WTC11 (cell line): Measurements from ENCODE around the gene DCP1A. TPM values are rescaled to one million over a fixed set of nuclear protein-coding genes. Genes with fewer than 3 reads are reported as not detected.

Experiments
- ATAC-seq: fragments of 200-7000 bp; cut with Tn5 transposase; 2 replicates; pipeline ENCODE4 v1.10.0; 2021; ENCODE audit warnings: mild to moderate bottlenecking, moderate library complexity
- CTCF ChIA-PET: fragments of 300-600 bp; sonication (Branson Sonifier 250); formaldehyde crosslinking; loops from one replicate; lab custom pipeline; 2021; ENCODE audit warnings: antibody characterized with exemption; lab: Charles Lee
- POLR2A ChIA-PET: fragments of 350-600 bp; sonication (Branson Sonifier 250); formaldehyde crosslinking; loops from one replicate; lab custom pipeline; 2021; ENCODE audit warnings: antibody characterized with exemption; lab: Charles Lee
- DNase-seq: peaks from one replicate; pipeline ENCODE4 v3.0.0; 2021; ENCODE audit warnings: low spot score
- H3K27ac Mint-ChIP-seq: 2 replicates; pipeline ENCODE4 v1.8.0; 2021; ENCODE audit warnings: mixed read lengths
- H3K27me3 Mint-ChIP-seq: 2 replicates; pipeline ENCODE4 v1.8.0; 2021; ENCODE audit warnings: low read depth, mild to moderate bottlenecking, moderate library complexity, mixed read lengths
- H3K36me3 Mint-ChIP-seq: 2 replicates; pipeline ENCODE4 v1.8.0; 2021; ENCODE audit warnings: mixed read lengths
- H3K4me1 Mint-ChIP-seq: 2 replicates; pipeline ENCODE4 v1.8.0; 2022; ENCODE audit warnings: mixed read lengths
- H3K4me3 Mint-ChIP-seq: 2 replicates; pipeline ENCODE4 v1.8.0; 2021; ENCODE audit warnings: mild to moderate bottlenecking, moderate library complexity, mixed read lengths
- H3K9me3 Mint-ChIP-seq: 2 replicates; pipeline ENCODE4 v1.8.0; 2021; ENCODE audit warnings: mixed read lengths
- CBFB ChIP-seq: sonication (generic); formaldehyde crosslinking; IDR thresholded peaks from 2 replicates; pipeline ENCODE4 v1.8.1; 2022; ENCODE audit warnings: mild to moderate bottlenecking, low read depth, missing genetic modification reagents
- CTCF ChIP-seq: fragments of 200-600 bp; IDR thresholded peaks from 2 replicates; pipeline ENCODE4 v1.8.0; 2022; ENCODE audit warnings: antibody characterized with exemption
- EMX1 ChIP-seq: fragments of 250-450 bp; sonication (Bioruptor Pico); IDR thresholded peaks from 2 replicates; pipeline ENCODE4 v1.8.0; 2021; ENCODE audit warnings: mild to moderate bottlenecking
- FOXK1 ChIP-seq: sonication (generic); formaldehyde crosslinking; IDR thresholded peaks from 2 replicates; pipeline ENCODE4 v1.8.0; 2022; ENCODE audit warnings: mild to moderate bottlenecking, moderate library complexity, missing genetic modification reagents
- GABPB1 ChIP-seq: sonication (generic); formaldehyde crosslinking; IDR thresholded peaks from 2 replicates; pipeline ENCODE4 v1.8.1; 2023; ENCODE audit warnings: mild to moderate bottlenecking, missing genetic modification reagents
- GTF2I ChIP-seq: fragments of 250-450 bp; sonication (Bioruptor Pico); conservative IDR thresholded peaks from 2 replicates; pipeline ENCODE4 v1.4.0; 2021; ENCODE audit warnings: mild to moderate bottlenecking
- HMGA2 ChIP-seq: fragments of 250-450 bp; sonication (Bioruptor Pico); IDR thresholded peaks from 2 replicates; pipeline ENCODE4 v1.4.0; 2021; ENCODE audit warnings: mild to moderate bottlenecking, moderate library complexity
- JAZF1 ChIP-seq: fragments of 250-450 bp; sonication (Bioruptor Pico); IDR thresholded peaks from 2 replicates; pipeline ENCODE4 v1.9.0; 2021; ENCODE audit warnings: moderate library complexity, mild to moderate bottlenecking, inconsistent platforms
- MLX ChIP-seq: sonication (generic); formaldehyde crosslinking; IDR thresholded peaks from 2 replicates; pipeline ENCODE4 v1.8.1; 2023; ENCODE audit warnings: mild to moderate bottlenecking, missing genetic modification reagents, moderate library complexity
- NFE2L1 ChIP-seq: sonication (generic); formaldehyde crosslinking; IDR thresholded peaks from 2 replicates; pipeline ENCODE4 v1.8.1; 2023; ENCODE audit warnings: missing genetic modification reagents
- NFYB ChIP-seq: sonication (generic); formaldehyde crosslinking; conservative IDR thresholded peaks from 2 replicates; pipeline ENCODE4 v1.8.0; 2022; ENCODE audit warnings: low read depth, missing genetic modification reagents
- PRDM15 ChIP-seq: sonication (generic); formaldehyde crosslinking; IDR thresholded peaks from 2 replicates; pipeline ENCODE4 v1.8.0; 2022; ENCODE audit warnings: missing genetic modification reagents
- SMAD3 ChIP-seq: sonication (generic); formaldehyde crosslinking; IDR thresholded peaks from 2 replicates; pipeline ENCODE4 v1.8.0; 2022; ENCODE audit warnings: missing genetic modification reagents, mild to moderate bottlenecking, borderline replicate concordance
- STAT6 ChIP-seq: sonication (generic); formaldehyde crosslinking; conservative IDR thresholded peaks from 2 replicates; pipeline ENCODE4 v1.8.1; 2023; ENCODE audit warnings: mild to moderate bottlenecking, low read depth, missing genetic modification reagents, moderate library complexity
- TCF7 ChIP-seq: sonication (generic); formaldehyde crosslinking; IDR thresholded peaks from 2 replicates; pipeline ENCODE4 v1.8.0; 2022; ENCODE audit warnings: mild to moderate bottlenecking, low read depth, missing genetic modification reagents, moderate library complexity
- TP53 ChIP-seq: sonication (generic); formaldehyde crosslinking; IDR thresholded peaks from 2 replicates; pipeline ENCODE4 v1.8.1; 2023; ENCODE audit warnings: mild to moderate bottlenecking, missing genetic modification reagents
- ZNF138 ChIP-seq: sonication (generic); formaldehyde crosslinking; conservative IDR thresholded peaks from 2 replicates; pipeline ENCODE4 v1.8.1; 2022; ENCODE audit warnings: mild to moderate bottlenecking, moderate library complexity, missing genetic modification reagents
- ZNF281 ChIP-seq: sonication (generic); formaldehyde crosslinking; IDR thresholded peaks from 2 replicates; pipeline ENCODE4 v1.8.0; 2023; ENCODE audit warnings: mild to moderate bottlenecking, missing genetic modification reagents
- ZNF396 ChIP-seq: fragments of 250-450 bp; sonication (Bioruptor Pico); IDR thresholded peaks from 2 replicates; pipeline ENCODE4 v1.8.0; 2021; ENCODE audit warnings: mild to moderate bottlenecking, moderate library complexity, borderline replicate concordance
- ZSCAN18 ChIP-seq: fragments of 250-450 bp; sonication (Bioruptor Pico); IDR thresholded peaks from 2 replicates; pipeline ENCODE4 v2.1.2; 2022; ENCODE audit warnings: mild to moderate bottlenecking, moderate library complexity
- total RNA-seq: library from RNA; stranded (reverse); gene quantifications from 3 replicates; pipeline ENCODE4 v1.2.3, GENCODE V29; 2021

DCP1A gene
- total RNA-seq, 1 experiment from 2014 or later: 19.1 TPM

GRCh38 chr3:53384465-53385423, 37.4 kb upstream of the DCP1A start (continued):
- TF ChIP-seq ZSCAN18: no peak

- H3K9me3 Mint-ChIP-seq: 0 out of 2 replicates have a peak, but pooled peaks cover 5% of the 10 kb centered on the region
- no peak overlapping the region for H3K4me3 Mint-ChIP-seq
- no peaks in the 10 kb centered on the region for H3K4me1 Mint-ChIP-seq
- ATAC-seq: no peak
- POLR2A ChIA-PET: no interaction called here
- TF ChIP-seq MLX (no peak), TP53 (CRISPR knock-in tag) (no peak), NFYB (CRISPR knock-in tag) (no peak), NFE2L1 (no peak), GTF2I (CRISPR knock-in tag) (no peak), TCF7 (CRISPR knock-in tag) (no peak), CTCF (no peak), ZNF281 (CRISPR knock-in tag) (no peak), ZNF396 (CRISPR knock-in tag) (no peak), SMAD3 (no peak), JAZF1 (no peak), ZNF138 (no peak), CBFB (no peak), PRDM15 (CRISPR knock-in tag) (no peak), FOXK1 (CRISPR knock-in tag) (no peak), EMX1 (CRISPR knock-in tag) (no peak), STAT6 (CRISPR knock-in tag) (no peak), HMGA2 (CRISPR knock-in tag) (no peak), GABPB1 (CRISPR knock-in tag) (no peak)
- TF ChIP-seq, all 79 proteins: peak for 0
- Mint-ChIP-seq H3K27me3 (no peaks in the 10 kb centered on the region), H3K27ac (no peak overlapping the region), H3K36me3 (no peaks in the 10 kb centered on the region)
- DNase-seq: no peak
- CTCF ChIA-PET: no interaction called here
Observed at GRCh38 chr3:53382106-53382505, 34.8 kb upstream of the DCP1A start.
